ENCODE results near the gene SPEM2. TPM values are rescaled to one million over a fixed set of nuclear protein-coding genes. Genes with fewer than 3 reads are reported as not detected.
A peak's percentile ranks its signal among the peaks of the same experiment; 100 is the strongest.

The SPEM2 gene
- total and polyA plus RNA-seq, 4 donors = not detected

- peak; percentile 39 for ATAC-seq (ENCODE audit: low FRiP score)
- 88 to 90% methylated on average over 42 to 44 of the region's 44 CpGs for WGBS, 2 donors
Observed at GRCh38 chr17:7462474-7463371, 37.3 kb downstream of the SPEM2 start.

GRCh38 chr17:7463372-7463846, 38.0 kb downstream of the SPEM2 start:
- no peak overlapping the region for H3K27ac ChIP-seq (ENCODE audit: low read depth in 1 of 2, low read length in 2 of 2)
- ATAC-seq (ENCODE audit: low FRiP score) = no peak
- H3K9me3 ChIP-seq (ENCODE audit: control insufficient read depth, low read length) = no peaks in the 10 kb centered on the region
- H3K36me3 ChIP-seq (ENCODE audit: control insufficient read depth in 1 of 2, insufficient read depth in 2 of 2, low read length in 1 of 2) = peaks cover 0 to 5% of the 10 kb centered on the region in 2 donors
- no peak for DNase-seq
- no peaks in the 10 kb centered on the region for H3K4me1 ChIP-seq (ENCODE audit: control insufficient read depth in 1 of 2, insufficient read depth in 2 of 2, low read length in 2 of 2)
- WGBS, 2 donors = 80 to 82% methylated on average over 14 of the region's 14 CpGs
- H3K27me3 ChIP-seq (ENCODE audit: control insufficient read depth in 1 of 2, insufficient read depth in 2 of 2, low read length in 1 of 2) = no peaks in the 10 kb centered on the region
- H3K4me3 ChIP-seq (ENCODE audit: low read length in 2 of 2) = no peak overlapping the region
- intact Hi-C loops (cut with DNase I) = no loop called here

More at GRCh38 chr17:7462474-7463371, 37.3 kb downstream of the SPEM2 start:
- H3K4me1 ChIP-seq (ENCODE audit: control insufficient read depth in 1 of 2, insufficient read depth in 2 of 2, low read length in 2 of 2) = no peaks in the 10 kb centered on the region
- intact Hi-C loops (cut with DNase I) = no loop called here
- H3K27ac ChIP-seq (ENCODE audit: low read depth in 1 of 2, low read length in 2 of 2) = no peak overlapping the region
- no peak for DNase-seq
- no peak overlapping the region for H3K4me3 ChIP-seq (ENCODE audit: low read length in 2 of 2)
- H3K36me3 ChIP-seq (ENCODE audit: control insufficient read depth in 1 of 2, insufficient read depth in 2 of 2, low read length in 1 of 2) = peaks cover 0 to 5% of the 10 kb centered on the region in 2 donors
- H3K9me3 ChIP-seq (ENCODE audit: control insufficient read depth, low read length) = no peaks in the 10 kb centered on the region
- H3K27me3 ChIP-seq (ENCODE audit: control insufficient read depth in 1 of 2, insufficient read depth in 2 of 2, low read length in 1 of 2) = no peaks in the 10 kb centered on the region

- intact Hi-C loops (cut with DNase I) = no loop called here
- Histone ChIP-seq H3K27ac (ENCODE audit: low read depth in 1 of 2, low read length in 2 of 2) (no peak overlapping the region), H3K4me3 (ENCODE audit: low read length in 2 of 2) (no peak overlapping the region), H3K27me3 (ENCODE audit: control insufficient read depth in 1 of 2, insufficient read depth in 2 of 2, low read length in 1 of 2) (no peaks in the 10 kb centered on the region), H3K4me1 (ENCODE audit: control insufficient read depth in 1 of 2, insufficient read depth in 2 of 2, low read length in 2 of 2) (no peaks in the 10 kb centered on the region), H3K9me3 (ENCODE audit: control insufficient read depth, low read length) (no peaks in the 10 kb centered on the region), H3K36me3 (ENCODE audit: control insufficient read depth in 1 of 2, insufficient read depth in 2 of 2, low read length in 1 of 2) (peaks cover 0 to 5% of the 10 kb centered on the region in 2 donors)
- WGBS, 2 donors = 81 to 86% methylated on average over 9 of the region's 9 CpGs
- DNase-seq (no peak), ATAC-seq (ENCODE audit: low FRiP score) (no peak)
Observed at GRCh38 chr17:7464081-7464480, 38.7 kb downstream of the SPEM2 start.

- H3K9me3 ChIP-seq (ENCODE audit: control insufficient read depth, low read length) = no peaks in the 10 kb centered on the region
- H3K27me3 ChIP-seq (ENCODE audit: control insufficient read depth in 1 of 2, insufficient read depth in 2 of 2, low read length in 1 of 2) = no peaks in the 10 kb centered on the region
- intact Hi-C loops (cut with DNase I) = no loop called here
- WGBS, 2 donors = 84 to 89% methylated on average over 33 of the region's 33 CpGs
- no peak overlapping the region for H3K27ac ChIP-seq (ENCODE audit: low read depth in 1 of 2, low read length in 2 of 2)
- H3K4me1 ChIP-seq (ENCODE audit: control insufficient read depth in 1 of 2, insufficient read depth in 2 of 2, low read length in 2 of 2) = no peaks in the 10 kb centered on the region
- peaks cover 0 to 5% of the 10 kb centered on the region in 2 donors for H3K36me3 ChIP-seq (ENCODE audit: control insufficient read depth in 1 of 2, insufficient read depth in 2 of 2, low read length in 1 of 2)
- ATAC-seq (ENCODE audit: low FRiP score) (no peak), DNase-seq (no peak)
- H3K4me3 ChIP-seq (ENCODE audit: low read length in 2 of 2) = no peak overlapping the region
Observed at GRCh38 chr17:7465597-7466275, 40.3 kb downstream of the SPEM2 start.

- 83 to 86% methylated on average over 9 of the region's 9 CpGs for WGBS, 2 donors
- Histone ChIP-seq H3K4me3 (ENCODE audit: low read length in 2 of 2) (no peak overlapping the region), H3K27ac (ENCODE audit: low read depth in 1 of 2, low read length in 2 of 2) (no peak overlapping the region), H3K9me3 (ENCODE audit: control insufficient read depth, low read length) (no peaks in the 10 kb centered on the region), H3K27me3 (ENCODE audit: control insufficient read depth in 1 of 2, insufficient read depth in 2 of 2, low read length in 1 of 2) (no peaks in the 10 kb centered on the region), H3K4me1 (ENCODE audit: control insufficient read depth in 1 of 2, insufficient read depth in 2 of 2, low read length in 2 of 2) (no peaks in the 10 kb centered on the region), H3K36me3 (ENCODE audit: control insufficient read depth in 1 of 2, insufficient read depth in 2 of 2, low read length in 1 of 2) (peaks cover 0 to 5% of the 10 kb centered on the region in 2 donors)
- no peak for DNase-seq
- intact Hi-C loops (cut with DNase I) = no loop called here
- ATAC-seq (ENCODE audit: low FRiP score) = no peak
Observed at GRCh38 chr17:7466318-7466638, 40.9 kb downstream of the SPEM2 start.

GRCh38 chr17:7466639-7467341, 41.4 kb downstream of the SPEM2 start:
- Histone ChIP-seq H3K27ac (ENCODE audit: low read depth in 1 of 2, low read length in 2 of 2) (no peak overlapping the region), H3K27me3 (ENCODE audit: control insufficient read depth in 1 of 2, insufficient read depth in 2 of 2, low read length in 1 of 2) (no peaks in the 10 kb centered on the region), H3K36me3 (ENCODE audit: control insufficient read depth in 1 of 2, insufficient read depth in 2 of 2, low read length in 1 of 2) (peaks cover 0 to 5% of the 10 kb centered on the region in 2 donors), H3K4me3 (ENCODE audit: low read length in 2 of 2) (no peak overlapping the region), H3K9me3 (ENCODE audit: control insufficient read depth, low read length) (no peaks in the 10 kb centered on the region), H3K4me1 (ENCODE audit: control insufficient read depth in 1 of 2, insufficient read depth in 2 of 2, low read length in 2 of 2) (no peaks in the 10 kb centered on the region)
- ATAC-seq (ENCODE audit: low FRiP score) (peak; percentile 40), DNase-seq (peak; percentile 87 to 93)
- WGBS, 2 donors = 72 to 76% methylated on average over 16 of the region's 16 CpGs
- intact Hi-C loops (cut with DNase I) = no loop called here

GRCh38 chr17:7467498-7467897, 42.1 kb downstream of the SPEM2 start:
- no peaks in the 10 kb centered on the region for H3K9me3 ChIP-seq (ENCODE audit: control insufficient read depth, low read length)
- intact Hi-C loops (cut with DNase I) = no loop called here
- H3K27ac ChIP-seq (ENCODE audit: low read depth in 1 of 2, low read length in 2 of 2) = no peak overlapping the region
- DNase-seq = no peak
- ATAC-seq (ENCODE audit: low FRiP score) = no peak
- no peaks in the 10 kb centered on the region for H3K4me1 ChIP-seq (ENCODE audit: control insufficient read depth in 1 of 2, insufficient read depth in 2 of 2, low read length in 2 of 2)
- no peak overlapping the region for H3K4me3 ChIP-seq (ENCODE audit: low read length in 2 of 2)
- 87 to 92% methylated on average over 3 of the region's 3 CpGs for WGBS, 2 donors
- no peaks in the 10 kb centered on the region for H3K27me3 ChIP-seq (ENCODE audit: control insufficient read depth in 1 of 2, insufficient read depth in 2 of 2, low read length in 1 of 2)
- H3K36me3 ChIP-seq (ENCODE audit: control insufficient read depth in 1 of 2, insufficient read depth in 2 of 2, low read length in 1 of 2) = peaks cover 0 to 2% of the 10 kb centered on the region in 2 donors

- intact Hi-C loops (cut with DNase I) = no loop called here
- Histone ChIP-seq H3K27me3 (ENCODE audit: control insufficient read depth in 1 of 2, insufficient read depth in 2 of 2, low read length in 1 of 2) (no peaks in the 10 kb centered on the region), H3K27ac (ENCODE audit: low read depth in 1 of 2, low read length in 2 of 2) (no peak overlapping the region), H3K4me1 (ENCODE audit: control insufficient read depth in 1 of 2, insufficient read depth in 2 of 2, low read length in 2 of 2) (no peaks in the 10 kb centered on the region), H3K4me3 (ENCODE audit: low read length in 2 of 2) (no peak overlapping the region), H3K9me3 (ENCODE audit: control insufficient read depth, low read length) (no peaks in the 10 kb centered on the region), H3K36me3 (ENCODE audit: control insufficient read depth in 1 of 2, insufficient read depth in 2 of 2, low read length in 1 of 2) (peaks cover 0 to 2% of the 10 kb centered on the region in 2 donors)
- 87 to 91% methylated on average over 11 of the region's 11 CpGs for WGBS, 2 donors
- ATAC-seq (ENCODE audit: low FRiP score) = no peak
- no peak for DNase-seq
Observed at GRCh38 chr17:7468290-7468689, 42.9 kb downstream of the SPEM2 start.

All from aorta (tissue), 5 donors.